K562 (cell line): ENCODE measurements around the gene PBXIP1. TPM values are rescaled to one million over a fixed set of nuclear protein-coding genes. Genes with fewer than 3 reads are reported as not detected.
A peak's percentile ranks its signal among the peaks of the same experiment; 100 is the strongest.

Experiments used
- ATF1 ChIP-seq, 2 experiments: fragments of 450-650 bp in 1 of 2; IDR thresholded peaks; 2 replicates each; pipeline ENCODE4 v1.6.1; 2016; ENCODE audit warnings: missing compliant biosample characterization in 1 of 2, missing genetic modification characterization in 1 of 2
- HDAC8 ChIP-seq: fragments of 450-650 bp; IDR thresholded peaks from 2 replicates; pipeline ENCODE4 v1.6.1; 2016; ENCODE audit warnings: mild to moderate bottlenecking, missing genetic modification characterization, moderate library complexity, missing compliant biosample characterization
- KLF13 ChIP-seq: fragments of 450-650 bp; IDR thresholded peaks from 2 replicates; pipeline ENCODE4 v1.6.1; 2016; ENCODE audit warnings: missing genetic modification characterization, low read depth, mild to moderate bottlenecking, missing compliant biosample characterization, moderate library complexity, borderline replicate concordance
- NFATC3 ChIP-seq: fragments of 450-650 bp; IDR thresholded peaks from 2 replicates; pipeline ENCODE4 v1.6.1; 2017; ENCODE audit warnings: mild to moderate bottlenecking
- NR2C1 ChIP-seq, 2 experiments: fragments of 450-650 bp; IDR thresholded peaks; 2 replicates each; pipeline ENCODE4 v1.6.1; 2017; ENCODE audit warnings: mild to moderate bottlenecking in 2 of 2, antibody characterized with exemption in 1 of 2, inconsistent platforms in 1 of 2, missing compliant biosample characterization in 1 of 2, missing genetic modification characterization in 1 of 2
- PHF21A ChIP-seq: fragments of 450-650 bp; IDR thresholded peaks from 2 replicates; pipeline ENCODE4 v1.6.1; 2017; ENCODE audit warnings: low read depth, borderline replicate concordance
- PHF8 ChIP-seq: fragments of 200-600 bp; sonication (generic); IDR thresholded peaks from 2 replicates; pipeline ENCODE4 v1.6.1; 2012; ENCODE audit warnings: mixed run types, mild to moderate bottlenecking, inconsistent platforms, low read length, moderate library complexity, borderline replicate concordance
- POLR2AphosphoS2 ChIP-seq: IDR thresholded peaks from 2 replicates; pipeline ENCODE4 v1.6.1; 2012; ENCODE audit warnings: low read length, improper control_type of control experiment
- PURB ChIP-seq: sonication (generic); formaldehyde crosslinking; IDR thresholded peaks from 2 replicates; pipeline ENCODE4 v1.9.0; 2021; ENCODE audit warnings: low read depth, mild to moderate bottlenecking, missing genetic modification reagents
- SMAD3 ChIP-seq: fragments of 450-650 bp; formaldehyde crosslinking; conservative IDR thresholded peaks from 2 replicates; pipeline ENCODE4 v1.4.0; 2020; ENCODE audit warnings: mild to moderate bottlenecking
- THRAP3 ChIP-seq: fragments of 450-650 bp; IDR thresholded peaks from 2 replicates; pipeline ENCODE4 v1.6.1; 2016; ENCODE audit warnings: mild to moderate bottlenecking, inconsistent platforms, borderline replicate concordance
- ZNF316 ChIP-seq: fragments of 450-650 bp; IDR thresholded peaks from 2 replicates; pipeline ENCODE4 v1.6.1; 2016
- ZNF431 ChIP-seq: sonication (generic); formaldehyde crosslinking; IDR thresholded peaks from 2 replicates; pipeline ENCODE4 v1.8.0; 2022; ENCODE audit warnings: mild to moderate bottlenecking, missing genetic modification reagents
- ZNF76 ChIP-seq: fragments of 250-450 bp; sonication (Bioruptor Pico); IDR thresholded peaks from 2 replicates; pipeline ENCODE4 v1.4.0; 2020; ENCODE audit warnings: mild to moderate bottlenecking, moderate library complexity, borderline replicate concordance
- ZNF780A ChIP-seq: fragments of 250-450 bp; sonication (Bioruptor Pico); IDR thresholded peaks from 2 replicates; pipeline ENCODE4 v1.5.0; 2021; ENCODE audit warnings: mild to moderate bottlenecking
- polyA plus RNA-seq, 8 experiments: library from polyadenylated mRNA; depleted of rRNA in 4 of 8; stranded (reverse) in 5 of 8; unstranded in 3 of 8; fragments of >200 nt; fragmentation: Nextera tagmentation in 2 of 8; fragmentation: Illumina TruSeq in 1 of 8; extraction: Ambion mirVana in 2 of 8; extraction: Trizol in 1 of 8; gene quantifications; 2 replicates each; pipeline versions ENCODE4 v1.2.1 to v1.2.3, GENCODE V29; 2011 to 2014; ENCODE audit warnings: inconsistent platforms in 1 of 8, missing spikeins in 1 of 8
- total RNA-seq, 7 experiments: library from RNA; depleted of rRNA in 6 of 7; stranded (reverse); fragments of >200 nt in 6 of 7; fragmentation: Illumina TruSeq in 2 of 7; extraction: Trizol in 2 of 7; gene quantifications; 2 replicates each; pipeline versions ENCODE4 v1.2.1 to v1.2.3, GENCODE V29; 2011 to 2021; ENCODE audit warnings: low replicate concordance in 1 of 7
- TF ChIP-seq, protein P1 (sequence below): fragments of 450-650 bp; conservative IDR thresholded peaks from 2 replicates; pipeline ENCODE4 v1.6.1; 2016; ENCODE audit warnings: missing genetic modification characterization, low read depth, mild to moderate bottlenecking, missing compliant biosample characterization, moderate library complexity
- TF ChIP-seq, protein P2 (sequence below): fragments of 250-450 bp; sonication (Bioruptor Pico); IDR thresholded peaks from 2 replicates; pipeline ENCODE4 v1.5.1; 2021; ENCODE audit warnings: mild to moderate bottlenecking
- TF ChIP-seq, protein P3 (sequence below), 2 experiments: fragments of 450-650 bp; conservative IDR thresholded peaks; 2 replicates each; pipeline ENCODE4 v1.6.1; 2017; ENCODE audit warnings: mild to moderate bottlenecking in 2 of 2, moderate library complexity in 2 of 2
- TF ChIP-seq, protein P4 (sequence below): fragments of 200-800 bp; sonication (Bioruptor generic); IDR thresholded peaks from 2 replicates; pipeline ENCODE4 v1.6.1; 2017; ENCODE audit warnings: missing genetic modification characterization, missing compliant biosample characterization

Gene PBXIP1
- total and polyA plus RNA-seq, 9 of the 15 experiments (the other 6 are each of a cell fraction or from before 2014, with no cell fraction given): 0.13 to 8.3 (median 5.8) TPM

DNA sequence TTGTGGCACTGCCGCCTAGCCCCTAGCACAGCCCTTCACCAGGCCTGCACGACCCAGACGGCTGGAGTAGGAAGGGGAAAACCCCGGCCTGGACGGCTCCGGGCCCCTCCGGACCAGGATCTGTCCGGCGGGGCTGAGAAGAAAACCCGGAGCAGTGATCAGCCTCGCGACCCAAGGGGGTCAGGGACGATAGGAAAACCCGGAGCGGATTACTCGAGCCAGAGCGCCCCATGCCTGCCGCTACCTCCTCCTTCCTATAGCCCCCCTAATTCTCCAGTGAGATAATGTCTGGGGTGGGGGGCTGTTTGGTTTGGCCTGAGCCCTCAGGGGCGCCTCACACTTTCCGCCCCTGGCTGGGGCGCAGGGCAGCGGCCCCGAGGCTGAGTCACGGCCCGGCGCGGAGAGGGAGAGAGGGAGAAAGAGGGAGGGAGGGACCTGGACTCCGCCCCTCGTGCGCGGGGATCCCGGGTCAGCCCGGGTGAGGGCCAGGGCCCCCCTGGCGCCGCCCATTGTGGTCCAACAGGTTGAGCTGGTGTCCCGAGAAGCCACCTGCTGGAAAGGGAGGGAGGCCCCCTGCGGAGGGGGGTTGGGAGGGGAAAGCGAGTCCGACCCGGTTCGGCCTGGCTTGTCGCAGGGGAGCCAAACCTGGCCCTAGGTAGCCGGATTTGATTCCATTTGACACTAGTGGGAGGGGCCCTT, 45.0 kb upstream of the PBXIP1 start (continued):
- TF ChIP-seq KLF13 (peak; percentile 37; the same call in 1 of the 2 replicates), SMAD3 (CRISPR knock-in tag) (no peak), PURB (CRISPR knock-in tag) (no peak), PHF8 (peak; percentile 66; the same call in 1 of the 2 replicates), NR2C1 (IDR thresholded peaks at IDR 0.05) (peak; percentile 75), NR2C1 (tag; IDR thresholded peaks at IDR 0.05) (peak; percentile 69), ZNF431 (CRISPR knock-in tag) (0 out of 2 replicates have a peak, but pooled peaks have one; percentile 54), ZNF76 (0 out of 2 replicates have a peak, but pooled peaks have one; percentile 68), PHF21A (peak; percentile 75), THRAP3 (peak; percentile 84; the same call in 1 of the 2 replicates), ATF1 (CRISPR knock-in tag; IDR thresholded peaks at IDR 0.05) (no peak), ATF1 (tag; IDR thresholded peaks at IDR 0.05) (peak; percentile 87), ZNF780A (CRISPR knock-in tag) (no peak), HDAC8 (tag) (0 out of 2 replicates have a peak, but pooled peaks have one; percentile 52), POLR2AphosphoS2 (peak; percentile 68; the same call in 1 of the 2 replicates), NFATC3 (no peak), ZNF316 (peak; percentile 78)
- TF ChIP-seq, protein P1, sequence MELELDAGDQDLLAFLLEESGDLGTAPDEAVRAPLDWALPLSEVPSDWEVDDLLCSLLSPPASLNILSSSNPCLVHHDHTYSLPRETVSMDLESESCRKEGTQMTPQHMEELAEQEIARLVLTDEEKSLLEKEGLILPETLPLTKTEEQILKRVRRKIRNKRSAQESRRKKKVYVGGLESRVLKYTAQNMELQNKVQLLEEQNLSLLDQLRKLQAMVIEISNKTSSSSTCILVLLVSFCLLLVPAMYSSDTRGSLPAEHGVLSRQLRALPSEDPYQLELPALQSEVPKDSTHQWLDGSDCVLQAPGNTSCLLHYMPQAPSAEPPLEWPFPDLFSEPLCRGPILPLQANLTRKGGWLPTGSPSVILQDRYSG: no peak
- TF ChIP-seq, protein P2, sequence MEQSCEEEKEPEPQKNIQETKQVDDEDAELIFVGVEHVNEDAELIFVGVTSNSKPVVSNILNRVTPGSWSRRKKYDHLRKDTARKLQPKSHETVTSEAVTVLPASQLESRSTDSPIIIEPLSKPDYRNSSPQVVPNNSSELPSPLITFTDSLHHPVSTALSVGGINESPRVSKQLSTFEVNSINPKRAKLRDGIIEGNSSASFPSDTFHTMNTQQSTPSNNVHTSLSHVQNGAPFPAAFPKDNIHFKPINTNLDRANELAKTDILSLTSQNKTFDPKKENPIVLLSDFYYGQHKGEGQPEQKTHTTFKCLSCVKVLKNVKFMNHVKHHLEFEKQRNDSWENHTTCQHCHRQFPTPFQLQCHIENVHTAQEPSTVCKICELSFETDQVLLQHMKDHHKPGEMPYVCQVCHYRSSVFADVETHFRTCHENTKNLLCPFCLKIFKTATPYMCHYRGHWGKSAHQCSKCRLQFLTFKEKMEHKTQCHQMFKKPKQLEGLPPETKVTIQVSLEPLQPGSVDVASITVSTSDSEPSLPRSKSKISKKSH (CRISPR knock-in tag): no peak
- TF ChIP-seq, protein P3, sequence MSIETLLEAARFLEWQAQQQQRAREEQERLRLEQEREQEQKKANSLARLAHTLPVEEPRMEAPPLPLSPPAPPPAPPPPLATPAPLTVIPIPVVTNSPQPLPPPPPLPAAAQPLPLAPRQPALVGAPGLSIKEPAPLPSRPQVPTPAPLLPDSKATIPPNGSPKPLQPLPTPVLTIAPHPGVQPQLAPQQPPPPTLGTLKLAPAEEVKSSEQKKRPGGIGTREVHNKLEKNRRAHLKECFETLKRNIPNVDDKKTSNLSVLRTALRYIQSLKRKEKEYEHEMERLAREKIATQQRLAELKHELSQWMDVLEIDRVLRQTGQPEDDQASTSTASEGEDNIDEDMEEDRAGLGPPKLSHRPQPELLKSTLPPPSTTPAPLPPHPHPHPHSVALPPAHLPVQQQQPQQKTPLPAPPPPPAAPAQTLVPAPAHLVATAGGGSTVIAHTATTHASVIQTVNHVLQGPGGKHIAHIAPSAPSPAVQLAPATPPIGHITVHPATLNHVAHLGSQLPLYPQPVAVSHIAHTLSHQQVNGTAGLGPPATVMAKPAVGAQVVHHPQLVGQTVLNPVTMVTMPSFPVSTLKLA (conservative IDR thresholded peaks at IDR 0.05): peak; percentile 89 to 93
- TF ChIP-seq, protein P4, sequence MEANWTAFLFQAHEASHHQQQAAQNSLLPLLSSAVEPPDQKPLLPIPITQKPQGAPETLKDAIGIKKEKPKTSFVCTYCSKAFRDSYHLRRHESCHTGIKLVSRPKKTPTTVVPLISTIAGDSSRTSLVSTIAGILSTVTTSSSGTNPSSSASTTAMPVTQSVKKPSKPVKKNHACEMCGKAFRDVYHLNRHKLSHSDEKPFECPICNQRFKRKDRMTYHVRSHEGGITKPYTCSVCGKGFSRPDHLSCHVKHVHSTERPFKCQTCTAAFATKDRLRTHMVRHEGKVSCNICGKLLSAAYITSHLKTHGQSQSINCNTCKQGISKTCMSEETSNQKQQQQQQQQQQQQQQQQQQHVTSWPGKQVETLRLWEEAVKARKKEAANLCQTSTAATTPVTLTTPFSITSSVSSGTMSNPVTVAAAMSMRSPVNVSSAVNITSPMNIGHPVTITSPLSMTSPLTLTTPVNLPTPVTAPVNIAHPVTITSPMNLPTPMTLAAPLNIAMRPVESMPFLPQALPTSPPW (CRISPR knock-in tag): peak; percentile 87
